Fibroblast of villous mesenchyme (primary cell): ENCODE data around the gene DGCR2. TPM values are rescaled to one million over a fixed set of nuclear protein-coding genes. Genes with fewer than 3 reads are reported as not detected.
"Not testable (repeated sequence)": the region's sequence is repeated elsewhere in the genome, so short reads cannot be mapped to it uniquely, and the experiment has no call there.

Source experiments
- DNase-seq: peaks from one replicate; pipeline ENCODE4 v3.0.0-alpha.2; 2010; ENCODE audit warnings: low read depth
- H3K4me3 ChIP-seq: 2 replicates; pipeline ENCODE4 v1.5.1; 2011; ENCODE audit warnings: low read depth, mild to moderate bottlenecking, low read length
- total RNA-seq: library from RNA; depleted of rRNA; stranded (reverse); fragments of >200 nt; gene quantifications from 2 replicates; pipeline ENCODE4 v1.2.3, GENCODE V29; 2012
- TF ChIP-seq, protein P1 (sequence below): IDR thresholded peaks from 2 replicates; pipeline ENCODE4 v1.5.1; 2012; ENCODE audit warnings: low read depth, mild to moderate bottlenecking, low read length; ENCODE audit not compliant: insufficient read depth

DGCR2 gene
- total RNA-seq, 1 donor: 53.5 TPM

DNA sequence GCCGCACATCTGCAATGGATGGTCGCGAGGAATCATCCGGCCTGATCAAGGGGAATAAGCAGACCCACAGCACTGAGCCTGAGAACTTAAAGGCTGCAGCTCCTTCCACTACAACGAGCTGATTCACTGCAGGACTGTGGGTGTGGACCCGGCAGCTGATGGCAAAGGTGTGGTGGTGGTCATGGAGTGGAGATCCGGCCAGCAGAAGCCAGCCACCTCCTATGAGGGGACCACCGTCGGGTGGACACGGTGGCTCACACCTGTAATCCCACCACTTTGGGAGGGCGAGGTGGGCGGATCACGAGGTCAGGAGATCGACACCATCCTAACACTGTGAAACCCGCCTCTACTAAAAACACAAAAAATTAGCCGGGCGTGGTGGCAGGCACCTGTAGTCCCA, 66.4 kb downstream of the DGCR2 start:
- H3K4me3 ChIP-seq: no peak overlapping the region
- no peak for DNase-seq
- TF ChIP-seq, protein P1, sequence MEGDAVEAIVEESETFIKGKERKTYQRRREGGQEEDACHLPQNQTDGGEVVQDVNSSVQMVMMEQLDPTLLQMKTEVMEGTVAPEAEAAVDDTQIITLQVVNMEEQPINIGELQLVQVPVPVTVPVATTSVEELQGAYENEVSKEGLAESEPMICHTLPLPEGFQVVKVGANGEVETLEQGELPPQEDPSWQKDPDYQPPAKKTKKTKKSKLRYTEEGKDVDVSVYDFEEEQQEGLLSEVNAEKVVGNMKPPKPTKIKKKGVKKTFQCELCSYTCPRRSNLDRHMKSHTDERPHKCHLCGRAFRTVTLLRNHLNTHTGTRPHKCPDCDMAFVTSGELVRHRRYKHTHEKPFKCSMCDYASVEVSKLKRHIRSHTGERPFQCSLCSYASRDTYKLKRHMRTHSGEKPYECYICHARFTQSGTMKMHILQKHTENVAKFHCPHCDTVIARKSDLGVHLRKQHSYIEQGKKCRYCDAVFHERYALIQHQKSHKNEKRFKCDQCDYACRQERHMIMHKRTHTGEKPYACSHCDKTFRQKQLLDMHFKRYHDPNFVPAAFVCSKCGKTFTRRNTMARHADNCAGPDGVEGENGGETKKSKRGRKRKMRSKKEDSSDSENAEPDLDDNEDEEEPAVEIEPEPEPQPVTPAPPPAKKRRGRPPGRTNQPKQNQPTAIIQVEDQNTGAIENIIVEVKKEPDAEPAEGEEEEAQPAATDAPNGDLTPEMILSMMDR: no peak

DNA sequence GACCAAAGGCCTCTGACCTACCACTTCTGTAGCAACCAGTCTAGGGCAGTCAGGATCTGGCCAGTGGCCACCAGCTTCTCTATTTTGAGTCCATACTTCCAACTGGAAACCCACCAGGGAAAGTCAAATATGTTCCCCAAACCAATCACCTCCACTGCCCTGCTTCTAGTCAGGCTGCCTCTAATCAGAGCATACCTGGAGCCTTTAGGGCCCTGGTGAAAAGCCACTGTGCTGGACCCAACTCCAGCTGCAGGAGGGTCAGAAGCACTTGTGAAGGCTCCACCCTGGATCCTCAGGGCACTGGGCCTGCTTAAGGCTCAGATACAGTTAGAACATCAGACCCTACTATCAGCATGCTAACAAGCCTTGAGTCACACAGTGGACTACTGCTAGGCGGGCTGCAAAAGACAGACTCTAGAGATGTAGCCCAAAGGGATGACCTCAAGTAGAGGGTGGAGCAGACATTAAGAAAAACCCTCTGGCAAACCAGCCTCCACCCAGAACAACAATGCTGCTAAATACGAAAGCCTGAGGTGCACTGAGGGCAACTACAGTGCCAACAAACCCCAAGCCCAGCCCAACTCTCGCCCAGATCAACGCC, 69.2 kb downstream of the DGCR2 start:
- H3K4me3 ChIP-seq: no peak overlapping the region
- no peak for DNase-seq
- TF ChIP-seq, protein P1: no peak

DNA sequence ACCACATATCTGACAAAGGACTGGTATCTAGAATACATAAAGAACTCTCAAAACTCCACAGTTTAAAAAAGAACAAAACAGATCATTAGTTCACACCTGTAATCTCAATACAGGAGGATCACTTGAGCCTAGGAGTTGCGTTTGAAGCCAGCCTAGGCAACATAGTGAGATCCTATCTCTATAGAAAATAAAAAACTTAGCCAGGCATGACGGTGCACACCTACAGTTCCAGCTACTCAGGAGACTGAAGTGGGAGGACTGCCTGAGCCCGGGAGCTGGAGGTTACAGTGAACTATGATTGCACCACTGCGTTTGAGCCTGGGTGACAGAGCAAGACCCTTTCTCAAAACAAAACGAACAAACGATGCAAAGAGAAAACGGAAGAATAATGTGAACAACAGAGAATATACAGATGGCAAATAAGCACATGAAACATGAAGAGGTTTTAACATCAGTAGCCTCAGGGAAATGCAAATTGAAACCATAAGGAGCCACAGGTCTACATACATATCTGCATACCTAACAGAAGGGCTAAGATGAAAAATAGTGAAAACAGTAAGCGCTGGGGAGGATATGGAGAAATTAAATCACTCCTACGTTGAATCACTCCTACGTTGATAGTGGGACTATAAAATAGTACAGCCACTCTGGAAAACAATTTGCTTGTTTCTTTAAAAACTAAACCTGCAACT, 70.7 kb downstream of the DGCR2 start:
- TF ChIP-seq, protein P1: no peak
- no peak for DNase-seq

DNA sequence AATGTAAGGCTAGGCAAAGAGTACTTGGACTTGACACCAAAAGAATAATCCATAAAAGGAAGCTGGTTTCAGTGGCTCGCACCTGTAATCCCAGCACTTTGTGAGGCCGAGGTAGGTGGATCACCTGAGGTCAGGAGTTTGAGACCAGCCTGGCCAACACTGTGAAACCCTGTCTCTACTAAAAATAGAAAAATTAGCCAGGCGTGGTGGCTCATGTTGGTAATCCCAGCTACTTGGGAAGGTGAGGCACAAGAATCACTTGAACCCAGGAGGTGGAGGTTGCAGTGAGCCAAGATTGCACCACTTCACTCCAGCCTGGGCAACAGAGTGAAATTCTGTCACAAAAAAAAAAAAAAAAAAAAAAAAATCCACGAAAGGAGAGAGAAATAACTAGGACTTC, 71.4 kb downstream of the DGCR2 start:
- not testable (repeated sequence) for DNase-seq, H3K4me3 ChIP-seq

More for the DNA sequence above, 70.7 kb downstream of the DGCR2 start:
- no peak overlapping the region for H3K4me3 ChIP-seq

DNA sequence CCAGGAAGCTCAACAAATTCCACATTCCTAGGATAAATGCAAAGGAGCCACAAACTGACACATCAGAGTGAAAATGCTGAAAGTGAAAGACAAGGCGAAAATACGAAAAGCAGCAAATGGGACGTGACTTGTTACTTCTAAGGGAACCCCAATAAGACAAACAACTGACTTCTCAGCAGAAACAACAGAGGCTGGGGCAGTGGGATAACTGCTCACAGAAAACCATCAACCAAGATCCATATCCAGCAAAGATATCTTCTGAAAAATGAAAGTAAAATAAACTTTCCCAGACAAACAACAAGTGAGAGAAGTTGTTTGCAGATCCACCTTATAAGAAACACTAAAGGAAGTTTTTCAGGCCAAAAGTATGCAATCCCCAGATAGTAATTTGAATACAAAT, 72.1 kb downstream of the DGCR2 start:
- no peak overlapping the region for H3K4me3 ChIP-seq
- TF ChIP-seq, protein P1: no peak
- no peak for DNase-seq

DNA sequence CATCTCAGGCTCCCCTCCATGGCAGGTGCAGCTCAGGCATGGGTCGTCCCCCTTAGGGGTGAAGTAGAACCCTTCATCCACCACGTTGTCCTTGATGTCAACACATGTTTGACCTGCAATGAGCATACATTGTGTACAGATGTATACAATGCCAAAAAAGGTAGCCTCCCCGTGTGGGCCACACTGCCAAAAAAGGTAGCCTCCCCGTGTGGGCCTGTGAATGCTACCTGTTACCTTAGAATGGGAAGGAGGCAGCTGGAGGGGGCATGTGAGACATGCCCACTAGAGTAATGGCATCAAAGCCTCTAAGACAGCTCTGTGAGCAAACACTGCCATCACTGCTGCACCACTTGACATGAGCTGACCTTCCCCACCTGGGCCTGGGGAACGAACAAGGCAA, 73.7 kb downstream of the DGCR2 start:
- TF ChIP-seq, protein P1: no peak
- DNase-seq: no peak

DNA sequence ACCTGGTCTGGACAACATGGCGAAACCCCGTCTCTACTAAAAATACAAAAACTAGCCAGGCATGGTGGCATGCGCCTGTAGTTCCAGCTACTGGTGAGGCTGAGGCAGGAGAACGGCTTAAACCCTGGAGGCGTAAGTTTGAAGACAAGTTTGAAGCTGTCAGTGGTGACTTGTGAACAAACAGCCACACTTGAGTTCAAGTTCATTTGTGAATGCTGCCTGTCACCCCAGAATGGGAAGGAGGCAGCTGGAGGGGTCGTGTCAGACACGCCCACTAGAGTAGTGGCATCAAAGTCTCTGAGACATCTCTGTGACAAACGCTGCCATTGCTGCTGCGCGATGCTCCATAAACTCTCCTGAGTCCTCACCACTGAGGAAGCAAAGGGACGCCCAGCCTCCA, 74.2 kb downstream of the DGCR2 start:
- TF ChIP-seq, protein P1: no peak
- no peak overlapping the region for H3K4me3 ChIP-seq
- DNase-seq: no peak

More for the DNA sequence above, 73.7 kb downstream of the DGCR2 start:
- H3K4me3 ChIP-seq: no peak overlapping the region
